MM.1S (cell line): Measurements from ENCODE around the gene VPS26B.

Experiments
- EZH2 ChIP-seq: fragments of 300-600 bp; sonication (generic); optimal IDR thresholded peaks from 2 replicates; pipeline ENCODE3; 2017; ENCODE audit warnings: low read depth, mild to moderate bottlenecking, antibody characterized with exemption, low read length, mixed read lengths
- EZH2phosphoT487 ChIP-seq: fragments of 300-600 bp; sonication (generic); IDR thresholded peaks from 2 replicates; pipeline ENCODE4 v1.6.1; 2018; ENCODE audit warnings: antibody characterized with exemption, low read length
- TF ChIP-seq, protein P1 (sequence below): fragments of 300-600 bp; sonication (generic); IDR thresholded peaks from 2 replicates; pipeline ENCODE4 v1.5.1; 2016; ENCODE audit warnings: antibody characterized with exemption, low read length, mixed read lengths

DNA sequence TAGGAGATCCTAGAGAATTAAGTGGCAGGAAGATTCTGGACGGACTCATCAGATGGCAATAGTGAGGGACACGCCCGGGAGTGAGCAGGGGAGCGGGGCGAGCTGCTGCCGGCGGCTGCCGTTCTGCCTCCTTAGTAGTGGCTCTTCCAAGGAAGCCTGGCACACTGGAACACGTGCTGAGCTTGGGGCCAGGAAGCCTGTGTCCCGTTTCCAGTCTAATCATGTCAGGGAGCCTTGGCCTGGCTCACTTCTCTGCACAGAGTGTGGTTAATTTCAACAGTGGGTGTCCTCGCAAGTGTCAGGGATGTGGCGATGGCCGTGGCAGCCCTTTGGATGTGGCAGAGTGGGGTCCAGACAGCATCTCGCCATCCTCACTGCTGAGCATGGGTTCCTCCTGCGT is 68.2 kb downstream of the VPS26B start:
- TF ChIP-seq, protein P1, sequence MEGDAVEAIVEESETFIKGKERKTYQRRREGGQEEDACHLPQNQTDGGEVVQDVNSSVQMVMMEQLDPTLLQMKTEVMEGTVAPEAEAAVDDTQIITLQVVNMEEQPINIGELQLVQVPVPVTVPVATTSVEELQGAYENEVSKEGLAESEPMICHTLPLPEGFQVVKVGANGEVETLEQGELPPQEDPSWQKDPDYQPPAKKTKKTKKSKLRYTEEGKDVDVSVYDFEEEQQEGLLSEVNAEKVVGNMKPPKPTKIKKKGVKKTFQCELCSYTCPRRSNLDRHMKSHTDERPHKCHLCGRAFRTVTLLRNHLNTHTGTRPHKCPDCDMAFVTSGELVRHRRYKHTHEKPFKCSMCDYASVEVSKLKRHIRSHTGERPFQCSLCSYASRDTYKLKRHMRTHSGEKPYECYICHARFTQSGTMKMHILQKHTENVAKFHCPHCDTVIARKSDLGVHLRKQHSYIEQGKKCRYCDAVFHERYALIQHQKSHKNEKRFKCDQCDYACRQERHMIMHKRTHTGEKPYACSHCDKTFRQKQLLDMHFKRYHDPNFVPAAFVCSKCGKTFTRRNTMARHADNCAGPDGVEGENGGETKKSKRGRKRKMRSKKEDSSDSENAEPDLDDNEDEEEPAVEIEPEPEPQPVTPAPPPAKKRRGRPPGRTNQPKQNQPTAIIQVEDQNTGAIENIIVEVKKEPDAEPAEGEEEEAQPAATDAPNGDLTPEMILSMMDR, result no peak
- TF ChIP-seq EZH2 (no peak), EZH2phosphoT487 (no peak)
